GM23338 (cell line): ENCODE results near the gene WWOX. TPM values are rescaled to one million over a fixed set of nuclear protein-coding genes. Genes with fewer than 3 reads are reported as not detected.

Experiments
- ATAC-seq: fragments of 200-7000 bp; cut with Tn5 transposase; 3 replicates; pipeline ENCODE4 v1.9.1; 2020
- DNase-seq: peaks from one replicate; pipeline ENCODE4 v3.0.0-alpha.2; 2015; ENCODE audit warnings: low spot score
- H2AFZ ChIP-seq: fragments of 200-600 bp; sonication (generic); 2 replicates; pipeline ENCODE4 v1.8.0; 2016; ENCODE audit warnings: antibody characterized with exemption, mild to moderate bottlenecking, moderate library complexity
- H3F3A ChIP-seq: fragments of 200-600 bp; sonication (generic); replicated peaks from 2 replicates; pipeline ENCODE4 v1.8.0; 2017; ENCODE audit warnings: antibody characterized with exemption, mixed run types, low read depth
- H3K27ac ChIP-seq: fragments of 200-600 bp; sonication (generic); 2 replicates; pipeline ENCODE4 v1.6.1; 2016; ENCODE audit warnings: low read depth
- H3K27me3 ChIP-seq: fragments of 200-600 bp; sonication (generic); 2 replicates; pipeline ENCODE4 v1.8.0; 2016; ENCODE audit warnings: mild to moderate bottlenecking, mixed run types, moderate library complexity; ENCODE audit not compliant: insufficient read depth
- H3K36me3 ChIP-seq: fragments of 200-600 bp; sonication (generic); 2 replicates; pipeline ENCODE4 v1.8.0; 2016; ENCODE audit warnings: mild to moderate bottlenecking; ENCODE audit not compliant: insufficient read depth
- H3K4me1 ChIP-seq: fragments of 200-600 bp; sonication (generic); 2 replicates; pipeline ENCODE4 v1.8.0; 2016; ENCODE audit warnings: mild to moderate bottlenecking, moderate library complexity; ENCODE audit not compliant: insufficient read depth
- H3K4me2 ChIP-seq: fragments of 200-600 bp; sonication (generic); 2 replicates; pipeline ENCODE4 v1.7.1; 2017; ENCODE audit warnings: mixed run types
- H3K4me3 ChIP-seq: fragments of 200-600 bp; sonication (generic); 2 replicates; pipeline ENCODE4 v1.6.1; 2016; ENCODE audit warnings: mixed run types
- H3K79me2 ChIP-seq: fragments of 200-600 bp; sonication (generic); replicated peaks from 2 replicates; pipeline ENCODE4 v1.8.0; 2017; ENCODE audit warnings: mild to moderate bottlenecking; ENCODE audit not compliant: insufficient read depth
- H3K9me2 ChIP-seq: fragments of 200-600 bp; sonication (generic); 2 replicates; pipeline ENCODE4 v1.8.0; 2017; ENCODE audit not compliant: insufficient read depth
- H4K20me1 ChIP-seq: fragments of 200-600 bp; sonication (generic); replicated peaks from 2 replicates; pipeline ENCODE4 v1.8.0; 2017; ENCODE audit warnings: mild to moderate bottlenecking; ENCODE audit not compliant: insufficient read depth
- H3K27ac Mint-ChIP-seq: 2 replicates; pipeline ENCODE4 v1.8.0; 2020; ENCODE audit warnings: inconsistent platforms, mild to moderate bottlenecking, moderate library complexity, mixed read lengths
- H3K27me3 Mint-ChIP-seq: 3 replicates; pipeline ENCODE4 v1.8.0; 2022; ENCODE audit warnings: low read depth, mild to moderate bottlenecking, moderate library complexity, mixed read lengths, inconsistent platforms; ENCODE audit not compliant: insufficient read depth, poor library complexity
- H3K36me3 Mint-ChIP-seq: 3 replicates; pipeline ENCODE4 v1.8.0; 2021; ENCODE audit warnings: low read depth, mild to moderate bottlenecking, inconsistent platforms, moderate library complexity, mixed read lengths
- H3K4me1 Mint-ChIP-seq: 3 replicates; pipeline ENCODE4 v1.8.0; 2020; ENCODE audit warnings: mild to moderate bottlenecking, inconsistent platforms, mixed read lengths
- H3K4me3 Mint-ChIP-seq: 3 replicates; pipeline ENCODE4 v1.8.0; 2021; ENCODE audit warnings: moderate library complexity, mild to moderate bottlenecking, inconsistent platforms, mixed read lengths
- H3K9me3 Mint-ChIP-seq: 3 replicates; pipeline ENCODE4 v1.8.0; 2020; ENCODE audit warnings: moderate library complexity, mild to moderate bottlenecking, inconsistent platforms, mixed read lengths
- CREB1 ChIP-seq: fragments of 250-450 bp; sonication (Bioruptor Pico); IDR thresholded peaks from 2 replicates; pipeline ENCODE4 v1.5.0; 2020; ENCODE audit warnings: low read depth, mild to moderate bottlenecking, moderate library complexity
- EZH2 ChIP-seq: fragments of 200-600 bp; sonication (generic); IDR thresholded peaks from one replicate; pipeline ENCODE4 v1.8.0; 2017; ENCODE audit warnings: antibody characterized with exemption, mild to moderate bottlenecking, low read depth; ENCODE audit not compliant: unreplicated experiment
- REST ChIP-seq: IDR thresholded peaks from one replicate; pipeline ENCODE4 v1.6.1; 2018; ENCODE audit warnings: antibody characterized with exemption; ENCODE audit not compliant: unreplicated experiment
- polyA plus RNA-seq: library from polyadenylated mRNA; unstranded; fragments of >200 nt; fragmentation: Nextera tagmentation; extraction: Ambion mirVana; gene quantifications from 2 replicates; pipeline ENCODE4 v1.2.1, GENCODE V29; 2016
- total RNA-seq: library from RNA; depleted of rRNA; stranded (reverse); fragments of >200 nt; shearing (Covaris generic); gene quantifications from 2 replicates; pipeline ENCODE4 v1.2.3, GENCODE V29; 2014
- TF ChIP-seq, protein P1 (sequence below): fragments of 250-450 bp; sonication (Bioruptor Pico); IDR thresholded peaks from 2 replicates; pipeline ENCODE4 v1.5.0; 2020; ENCODE audit warnings: mild to moderate bottlenecking, moderate library complexity
- TF ChIP-seq, protein P2 (sequence below), 2 experiments: fragments of 200-600 bp in 1 of 2; sonication (generic) in 1 of 2; conservative IDR thresholded peaks; 2 replicates each; pipeline versions ENCODE4 v1.5.1 to v1.6.1; 2016 to 2017; ENCODE audit warnings: antibody characterized with exemption in 2 of 2, low read depth in 2 of 2, mild to moderate bottlenecking in 2 of 2, moderate library complexity in 1 of 2

Gene WWOX
- total and polyA plus RNA-seq, 2 experiments from 2014 or later, result 10.0 to 19.3 TPM

- H3K27me3 Mint-ChIP-seq, result peaks cover 2% of the 10 kb centered on the region
- no peaks in the 10 kb centered on the region for H3K36me3 ChIP-seq
- no peaks in the 10 kb centered on the region for H3K36me3 Mint-ChIP-seq
- no peak overlapping the region for H3K4me3 ChIP-seq
- peaks cover 13% of the 10 kb centered on the region; the same call in 1 of the 2 replicates for H3K9me2 ChIP-seq
- no peaks in the 10 kb centered on the region for H3K27me3 ChIP-seq
- no peak overlapping the region for H3K27ac ChIP-seq
- TF ChIP-seq, protein P1, sequence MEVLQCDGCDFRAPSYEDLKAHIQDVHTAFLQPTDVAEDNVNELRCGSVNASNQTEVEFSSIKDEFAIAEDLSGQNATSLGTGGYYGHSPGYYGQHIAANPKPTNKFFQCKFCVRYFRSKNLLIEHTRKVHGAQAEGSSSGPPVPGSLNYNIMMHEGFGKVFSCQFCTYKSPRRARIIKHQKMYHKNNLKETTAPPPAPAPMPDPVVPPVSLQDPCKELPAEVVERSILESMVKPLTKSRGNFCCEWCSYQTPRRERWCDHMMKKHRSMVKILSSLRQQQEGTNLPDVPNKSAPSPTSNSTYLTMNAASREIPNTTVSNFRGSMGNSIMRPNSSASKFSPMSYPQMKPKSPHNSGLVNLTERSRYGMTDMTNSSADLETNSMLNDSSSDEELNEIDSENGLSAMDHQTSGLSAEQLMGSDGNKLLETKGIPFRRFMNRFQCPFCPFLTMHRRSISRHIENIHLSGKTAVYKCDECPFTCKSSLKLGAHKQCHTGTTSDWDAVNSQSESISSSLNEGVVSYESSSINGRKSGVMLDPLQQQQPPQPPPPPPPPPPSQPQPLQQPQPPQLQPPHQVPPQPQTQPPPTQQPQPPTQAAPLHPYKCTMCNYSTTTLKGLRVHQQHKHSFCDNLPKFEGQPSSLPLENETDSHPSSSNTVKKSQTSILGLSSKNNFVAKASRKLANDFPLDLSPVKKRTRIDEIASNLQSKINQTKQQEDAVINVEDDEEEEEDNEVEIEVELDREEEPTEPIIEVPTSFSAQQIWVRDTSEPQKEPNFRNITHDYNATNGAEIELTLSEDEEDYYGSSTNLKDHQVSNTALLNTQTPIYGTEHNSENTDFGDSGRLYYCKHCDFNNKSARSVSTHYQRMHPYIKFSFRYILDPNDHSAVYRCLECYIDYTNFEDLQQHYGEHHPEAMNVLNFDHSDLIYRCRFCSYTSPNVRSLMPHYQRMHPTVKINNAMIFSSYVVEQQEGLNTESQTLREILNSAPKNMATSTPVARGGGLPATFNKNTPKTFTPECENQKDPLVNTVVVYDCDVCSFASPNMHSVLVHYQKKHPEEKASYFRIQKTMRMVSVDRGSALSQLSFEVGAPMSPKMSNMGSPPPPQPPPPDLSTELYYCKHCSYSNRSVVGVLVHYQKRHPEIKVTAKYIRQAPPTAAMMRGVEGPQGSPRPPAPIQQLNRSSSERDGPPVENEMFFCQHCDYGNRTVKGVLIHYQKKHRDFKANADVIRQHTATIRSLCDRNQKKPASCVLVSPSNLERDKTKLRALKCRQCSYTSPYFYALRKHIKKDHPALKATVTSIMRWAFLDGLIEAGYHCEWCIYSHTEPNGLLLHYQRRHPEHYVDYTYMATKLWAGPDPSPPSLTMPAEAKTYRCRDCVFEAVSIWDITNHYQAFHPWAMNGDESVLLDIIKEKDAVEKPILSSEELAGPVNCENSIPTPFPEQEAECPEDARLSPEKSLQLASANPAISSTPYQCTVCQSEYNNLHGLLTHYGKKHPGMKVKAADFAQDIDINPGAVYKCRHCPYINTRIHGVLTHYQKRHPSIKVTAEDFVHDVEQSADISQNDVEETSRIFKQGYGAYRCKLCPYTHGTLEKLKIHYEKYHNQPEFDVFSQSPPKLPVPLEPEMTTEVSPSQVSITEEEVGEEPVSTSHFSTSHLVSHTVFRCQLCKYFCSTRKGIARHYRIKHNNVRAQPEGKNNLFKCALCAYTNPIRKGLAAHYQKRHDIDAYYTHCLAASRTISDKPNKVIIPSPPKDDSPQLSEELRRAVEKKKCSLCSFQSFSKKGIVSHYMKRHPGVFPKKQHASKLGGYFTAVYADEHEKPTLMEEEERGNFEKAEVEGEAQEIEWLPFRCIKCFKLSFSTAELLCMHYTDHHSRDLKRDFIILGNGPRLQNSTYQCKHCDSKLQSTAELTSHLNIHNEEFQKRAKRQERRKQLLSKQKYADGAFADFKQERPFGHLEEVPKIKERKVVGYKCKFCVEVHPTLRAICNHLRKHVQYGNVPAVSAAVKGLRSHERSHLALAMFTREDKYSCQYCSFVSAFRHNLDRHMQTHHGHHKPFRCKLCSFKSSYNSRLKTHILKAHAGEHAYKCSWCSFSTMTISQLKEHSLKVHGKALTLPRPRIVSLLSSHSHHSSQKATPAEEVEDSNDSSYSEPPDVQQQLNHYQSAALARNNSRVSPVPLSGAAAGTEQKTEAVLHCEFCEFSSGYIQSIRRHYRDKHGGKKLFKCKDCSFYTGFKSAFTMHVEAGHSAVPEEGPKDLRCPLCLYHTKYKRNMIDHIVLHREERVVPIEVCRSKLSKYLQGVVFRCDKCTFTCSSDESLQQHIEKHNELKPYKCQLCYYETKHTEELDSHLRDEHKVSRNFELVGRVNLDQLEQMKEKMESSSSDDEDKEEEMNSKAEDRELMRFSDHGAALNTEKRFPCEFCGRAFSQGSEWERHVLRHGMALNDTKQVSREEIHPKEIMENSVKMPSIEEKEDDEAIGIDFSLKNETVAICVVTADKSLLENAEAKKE (CRISPR knock-in tag), result no peak
- TF ChIP-seq EZH2 (no peak), REST (no peak), CREB1 (CRISPR knock-in tag) (no peak)
- TF ChIP-seq, protein P2, sequence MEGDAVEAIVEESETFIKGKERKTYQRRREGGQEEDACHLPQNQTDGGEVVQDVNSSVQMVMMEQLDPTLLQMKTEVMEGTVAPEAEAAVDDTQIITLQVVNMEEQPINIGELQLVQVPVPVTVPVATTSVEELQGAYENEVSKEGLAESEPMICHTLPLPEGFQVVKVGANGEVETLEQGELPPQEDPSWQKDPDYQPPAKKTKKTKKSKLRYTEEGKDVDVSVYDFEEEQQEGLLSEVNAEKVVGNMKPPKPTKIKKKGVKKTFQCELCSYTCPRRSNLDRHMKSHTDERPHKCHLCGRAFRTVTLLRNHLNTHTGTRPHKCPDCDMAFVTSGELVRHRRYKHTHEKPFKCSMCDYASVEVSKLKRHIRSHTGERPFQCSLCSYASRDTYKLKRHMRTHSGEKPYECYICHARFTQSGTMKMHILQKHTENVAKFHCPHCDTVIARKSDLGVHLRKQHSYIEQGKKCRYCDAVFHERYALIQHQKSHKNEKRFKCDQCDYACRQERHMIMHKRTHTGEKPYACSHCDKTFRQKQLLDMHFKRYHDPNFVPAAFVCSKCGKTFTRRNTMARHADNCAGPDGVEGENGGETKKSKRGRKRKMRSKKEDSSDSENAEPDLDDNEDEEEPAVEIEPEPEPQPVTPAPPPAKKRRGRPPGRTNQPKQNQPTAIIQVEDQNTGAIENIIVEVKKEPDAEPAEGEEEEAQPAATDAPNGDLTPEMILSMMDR (conservative IDR thresholded peaks at IDR 0.05; ENCODE audit: low read depth in 2 of 2), result no peak
- H3K4me3 Mint-ChIP-seq, result no peak overlapping the region
- H2AFZ ChIP-seq, result no peak overlapping the region
- DNase-seq (no peak), ATAC-seq (no peak)
- H3K4me1 Mint-ChIP-seq, result peaks cover 24% of the 10 kb centered on the region
- no peaks in the 10 kb centered on the region for H3K9me3 Mint-ChIP-seq
- no peaks in the 10 kb centered on the region for H3K79me2 ChIP-seq
- no peaks in the 10 kb centered on the region for H3F3A ChIP-seq
- no peaks in the 10 kb centered on the region for H4K20me1 ChIP-seq
- no peak overlapping the region for H3K4me2 ChIP-seq
- H3K27ac Mint-ChIP-seq, result no peak overlapping the region
- peaks cover 5% of the 10 kb centered on the region for H3K4me1 ChIP-seq
These were observed 485.5 kb downstream of the WWOX start for GRCh38 chr16:78584991-78585390.
